Hematopoietic multipotent progenitor cell (in vitro differentiated cells): ENCODE results near the gene POLL. TPM values are rescaled to one million over a fixed set of nuclear protein-coding genes. Genes with fewer than 3 reads are reported as not detected.
A peak's percentile ranks its signal among the peaks of the same experiment; 100 is the strongest.

Experiments used
- small RNA-seq: library from RNA; depleted of rRNA; stranded (forward); fragments of <200 nt; gene quantifications from one replicate; pipeline ENCODE3, GENCODE V24; 2012
- total RNA-seq: library from RNA; depleted of rRNA; stranded (reverse); fragments of >200 nt; gene quantifications from one replicate; pipeline ENCODE4 v1.2.3, GENCODE V29; 2012

Gene POLL
- total RNA-seq, 1 donor, result 31.0 TPM

Small RNA genes lying within 50 kb of the gene (small RNA-seq; reads per million reads assigned to genes)
- gene MIR3158-1 (2.1 reads per million, percentile 69 among the genes with 10 or more reads in this experiment), gene RNU6-1165P (not detected)

Other genes with a start within 250 kb of the POLL start
- 6.7 TPM for gene BTRC, start 234.1 kb downstream of the POLL start, total RNA-seq
- 10.0 TPM for gene DPCD, start 64 bp upstream of the POLL start, total RNA-seq
- 50.1 TPM for gene FBXW4, start 106.9 kb upstream of the POLL start, total RNA-seq
- not detected for gene FGF8, start 187.9 kb upstream of the POLL start, total RNA-seq
- 136 TPM for gene NPM3, start 195.2 kb upstream of the POLL start, total RNA-seq
- gene OGA, start 230.2 kb upstream of the POLL start, total RNA-seq, result 53.3 TPM